Activated CD4-positive, alpha-beta T cell treated with anti-CD3 and anti-CD28 coated beads, Interleukin-2, amount 50 U/mL, for 1 hour (primary cell): ENCODE data around the gene TRABD2B.

Source experiments
- DNase-seq: peaks from one replicate; pipeline ENCODE4 v3.0.0-alpha.2; 2020

The TRABD2B gene

DNA sequence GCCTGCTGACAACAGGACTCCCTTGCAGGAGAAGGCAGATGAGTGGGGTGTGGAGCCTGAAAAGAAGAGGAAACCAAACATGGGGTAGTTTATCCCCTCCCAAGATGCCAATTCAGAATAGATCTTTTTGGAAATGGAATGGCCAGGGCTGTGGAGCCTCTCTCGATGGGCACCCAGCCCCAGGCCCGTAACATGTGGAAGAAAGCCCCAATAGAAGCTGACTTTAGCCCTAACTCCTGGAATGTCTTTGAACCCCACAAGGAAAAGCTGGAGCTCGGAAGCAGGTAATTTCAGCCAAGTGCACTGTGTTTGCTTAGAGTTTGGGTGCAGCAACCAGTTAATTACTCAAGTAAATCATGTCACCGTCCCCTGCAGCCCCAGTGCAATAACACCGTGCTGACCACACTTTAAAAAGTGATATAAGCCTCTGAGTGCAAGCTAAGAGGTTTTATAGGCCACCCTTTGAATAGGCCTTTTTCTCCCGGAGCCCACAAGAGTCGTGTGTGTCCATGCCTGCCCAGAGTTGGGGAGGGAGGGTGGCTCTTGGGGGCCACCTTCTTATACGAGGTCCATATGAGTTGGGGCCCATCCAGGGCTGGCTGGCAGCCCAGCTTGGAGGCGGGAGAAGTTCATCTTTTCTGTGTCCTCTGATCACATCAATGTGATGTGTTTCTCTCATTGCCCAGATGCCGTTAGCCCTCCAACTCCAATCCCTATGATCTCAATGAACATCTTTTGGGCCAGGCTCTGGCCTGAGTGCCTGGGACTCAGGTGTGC is 153.2 kb downstream of the TRABD2B start:
- DNase-seq, result no peak

- no peak for DNase-seq
Measured at GRCh38 chr1:47843059-47843458, 154.1 kb downstream of the TRABD2B start.

DNA sequence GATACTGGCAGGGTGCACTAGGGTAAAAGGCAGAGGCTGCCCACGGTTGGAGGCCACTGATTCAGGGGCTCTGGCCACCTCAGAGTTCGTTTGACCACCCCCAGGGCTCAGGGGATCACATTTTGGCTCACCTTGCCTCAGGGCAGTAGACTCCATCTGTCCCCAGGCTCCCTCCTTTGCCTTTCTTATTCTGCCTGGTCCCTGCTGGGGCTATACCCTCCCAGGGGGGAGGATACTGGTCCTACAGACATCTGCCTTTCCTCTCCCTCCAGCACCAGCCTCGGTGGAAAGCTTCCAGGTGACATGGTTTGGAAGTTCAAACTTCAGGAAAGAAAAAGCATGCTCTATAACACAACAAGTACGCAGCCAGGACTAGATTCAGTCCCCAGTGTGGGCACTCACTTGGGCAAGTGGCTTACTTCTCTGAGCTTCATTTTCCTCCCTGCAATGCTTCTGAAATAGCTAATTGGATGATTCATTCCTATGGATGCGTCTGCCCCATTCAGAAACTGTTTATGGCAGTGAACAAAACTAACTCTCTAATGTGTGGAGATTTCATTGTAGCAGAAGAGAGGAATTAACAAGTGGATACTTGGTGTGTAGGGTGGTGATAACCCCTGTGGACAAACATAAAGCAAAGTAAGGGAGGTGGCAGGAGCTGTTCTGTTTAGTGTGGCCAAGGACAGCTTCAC is 154.8 kb downstream of the TRABD2B start:
- no peak for DNase-seq

- no peak for DNase-seq
Measured at GRCh38 chr1:47841356-47841755, 155.8 kb downstream of the TRABD2B start.

- no peak for DNase-seq
Measured at GRCh38 chr1:47840393-47841190, 156.6 kb downstream of the TRABD2B start.

DNA sequence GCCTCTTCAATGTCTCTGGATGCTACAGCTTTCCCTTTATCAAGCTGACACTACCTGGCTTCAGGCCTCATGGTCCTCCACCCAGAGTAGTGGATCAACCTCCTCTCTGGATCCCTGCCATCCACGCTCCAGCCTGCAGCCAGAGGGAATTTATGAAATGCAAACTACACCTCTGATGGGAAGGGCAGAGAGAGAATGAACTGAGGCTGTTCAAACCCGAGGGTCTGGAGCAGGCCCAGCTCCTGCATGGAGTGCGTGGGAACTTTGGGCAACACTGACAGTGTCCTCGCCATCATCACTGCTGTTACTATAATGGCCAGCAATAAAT is 157.8 kb downstream of the TRABD2B start:
- DNase-seq, result no peak

- DNase-seq, result no peak
Measured at GRCh38 chr1:47838562-47839432, 158.4 kb downstream of the TRABD2B start.

DNA sequence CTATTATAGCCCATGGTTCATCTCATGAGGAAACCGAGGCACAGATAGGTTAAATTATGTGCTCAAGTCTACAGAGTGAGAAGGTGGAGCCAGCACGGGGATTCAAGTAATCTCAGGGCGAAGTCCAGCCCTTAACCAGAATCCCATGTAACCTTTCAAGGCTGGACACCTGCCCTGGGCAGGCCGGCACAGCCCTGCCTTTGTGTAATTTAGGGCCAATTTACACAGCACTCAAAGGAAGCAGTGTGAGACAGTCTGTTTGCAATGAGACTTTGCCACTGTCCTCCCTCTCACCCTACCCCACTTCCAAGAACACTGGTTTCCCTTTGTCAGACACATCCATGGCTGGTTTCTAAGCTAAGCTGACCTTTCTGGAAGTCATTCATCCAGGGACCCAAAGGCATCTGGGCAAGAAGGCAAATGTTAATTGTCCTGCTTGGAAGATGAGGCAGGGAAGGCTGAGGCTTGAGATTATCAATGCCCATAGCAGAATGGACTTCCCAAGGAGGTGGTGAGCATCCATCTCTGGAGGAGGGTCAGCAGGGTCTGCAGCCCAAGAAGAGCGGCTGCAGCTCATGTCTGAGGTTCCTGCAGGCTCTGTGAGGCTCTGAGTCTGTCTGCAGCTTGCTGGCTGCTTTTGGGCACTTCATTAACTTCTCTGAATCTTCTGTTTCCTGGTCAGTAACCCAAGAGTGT is 159.2 kb downstream of the TRABD2B start:
- no peak for DNase-seq

DNA sequence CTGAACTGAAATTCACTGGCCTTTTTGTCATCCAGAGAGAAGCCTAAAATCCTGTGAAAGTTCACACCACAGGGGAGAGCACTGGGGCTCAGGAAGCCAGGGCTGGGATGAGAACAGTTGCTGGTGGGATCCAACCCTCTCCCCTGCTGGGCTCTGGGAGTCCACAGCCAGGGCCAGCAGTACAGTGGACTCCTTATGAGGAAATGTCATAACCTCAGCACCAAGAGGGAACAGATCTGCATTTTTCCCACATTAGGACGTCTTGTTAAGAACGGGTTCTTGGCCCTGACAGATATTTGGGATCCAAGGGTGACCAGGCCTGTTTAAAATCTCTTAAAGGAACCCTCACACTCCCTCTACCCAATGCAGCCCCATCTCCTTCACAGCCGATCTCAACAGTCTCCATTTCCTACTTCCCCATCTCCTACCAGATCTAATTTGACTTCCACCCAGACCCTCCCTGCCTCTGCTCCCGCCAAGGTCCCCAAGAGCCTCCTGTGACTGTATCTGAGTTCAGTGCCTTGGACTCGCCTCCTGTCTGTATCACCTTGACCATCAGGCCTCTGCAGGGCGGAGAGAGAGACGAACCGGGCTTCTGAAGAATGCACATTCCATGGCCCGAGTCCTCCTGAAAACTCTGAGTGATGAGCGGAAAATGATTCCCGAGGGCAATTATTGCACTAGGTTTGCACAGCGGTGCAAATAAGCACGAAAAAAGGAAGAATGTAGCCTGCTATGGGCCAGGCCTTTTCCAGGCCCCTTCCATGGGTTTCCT is 159.9 kb downstream of the TRABD2B start:
- no peak for DNase-seq

DNA sequence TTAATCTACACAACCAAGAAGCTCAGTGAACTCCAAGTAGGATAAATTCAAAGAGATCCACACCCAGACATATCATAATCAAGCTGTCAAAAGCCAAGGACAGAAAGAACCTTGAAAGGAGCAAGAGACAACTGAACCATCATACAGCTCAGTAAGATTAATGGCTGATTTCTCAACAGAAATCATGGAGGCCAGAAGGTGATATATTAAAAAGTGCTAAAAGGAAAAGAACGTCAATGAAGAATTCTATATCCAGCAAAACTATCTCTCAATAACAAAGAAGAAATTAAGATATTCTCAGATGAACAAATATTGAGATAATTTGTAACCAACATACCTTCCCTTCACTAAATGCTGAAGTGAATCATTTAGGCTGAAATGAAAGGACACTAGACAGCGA is 161.8 kb downstream of the TRABD2B start:
- no peak for DNase-seq

DNA sequence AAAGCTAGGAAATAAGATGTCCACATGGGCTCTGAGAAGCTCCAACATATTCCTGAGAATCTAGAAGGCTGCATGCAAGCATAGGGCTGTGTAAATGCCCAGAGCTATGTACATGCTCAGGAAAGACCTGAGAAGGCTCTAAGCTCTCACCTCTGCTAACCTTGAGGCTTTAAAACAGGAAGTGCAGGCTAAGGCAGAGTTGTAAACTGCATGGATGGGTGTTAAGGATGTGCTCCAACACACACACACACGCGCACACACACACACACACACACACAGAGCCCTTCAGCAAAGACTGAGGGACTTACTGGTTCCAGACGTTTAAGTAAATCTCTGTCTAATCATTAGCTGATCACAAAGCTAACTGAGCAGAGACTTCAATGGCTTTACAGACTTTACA is 162.9 kb downstream of the TRABD2B start:
- DNase-seq, result no peak

DNA sequence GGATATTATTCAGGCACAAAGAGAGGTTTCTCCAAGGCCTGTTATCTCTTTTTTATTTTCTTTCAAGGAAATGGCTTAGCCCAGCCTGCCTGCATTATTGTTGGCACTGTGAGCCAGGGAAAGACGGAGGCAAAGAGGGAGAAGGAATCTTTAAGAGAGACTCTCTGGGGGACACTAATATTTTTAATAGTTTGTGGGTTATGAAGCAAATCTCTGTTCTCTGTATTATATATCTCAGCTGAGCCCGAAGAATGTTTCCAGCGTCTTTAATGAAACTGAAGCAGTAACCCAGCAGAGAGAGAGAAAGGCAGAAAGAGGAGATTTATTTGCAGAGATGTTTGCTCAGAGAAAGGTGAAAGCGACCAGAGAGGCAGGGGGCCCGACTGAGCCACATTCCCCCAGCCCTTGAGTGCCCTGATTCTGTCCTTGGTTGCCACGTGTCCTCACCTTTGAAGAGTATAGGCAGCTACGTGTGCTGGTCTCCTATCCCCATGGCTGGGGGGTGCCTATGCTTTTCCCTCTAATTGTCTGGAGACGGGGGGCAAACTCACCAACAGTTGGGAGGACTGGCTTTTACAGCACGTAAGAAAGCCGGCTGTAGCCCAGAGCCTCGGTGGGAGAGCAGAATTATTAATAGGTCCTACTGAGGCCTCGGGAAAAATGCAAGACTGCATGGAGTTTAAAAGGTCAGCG is 166.4 kb downstream of the TRABD2B start:
- no peak for DNase-seq

- DNase-seq, result no peak
Measured at GRCh38 chr1:47830021-47830420, 167.2 kb downstream of the TRABD2B start.

- no peak for DNase-seq
Measured at GRCh38 chr1:47828978-47829377, 168.2 kb downstream of the TRABD2B start.

DNA sequence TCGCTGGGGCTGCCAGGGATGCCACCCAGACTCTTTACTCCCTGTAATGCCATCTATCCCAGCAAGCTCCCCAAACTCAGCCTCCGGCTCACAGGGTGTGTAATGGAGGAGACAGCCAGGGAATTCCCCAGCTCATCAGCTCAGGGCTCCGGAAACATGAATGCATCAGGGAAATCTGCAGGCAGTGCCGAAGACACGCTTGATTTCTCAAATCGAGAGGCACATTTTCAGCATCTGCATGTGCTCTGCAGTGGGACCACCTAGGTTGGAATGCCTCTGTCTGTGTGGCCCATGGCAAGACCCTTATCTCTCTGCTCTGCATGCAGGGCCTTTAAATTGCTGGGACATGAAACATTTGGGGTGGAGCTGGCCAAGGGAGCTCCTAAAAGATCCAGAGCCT is 170.1 kb downstream of the TRABD2B start:
- no peak for DNase-seq

GRCh38 chr1:47824716-47825115 is 172.5 kb downstream of the TRABD2B start:
- DNase-seq, result no peak

GRCh38 chr1:47824297-47824696 is 172.9 kb downstream of the TRABD2B start:
- DNase-seq, result no peak

- no peak for DNase-seq
Measured at GRCh38 chr1:47823040-47823808, 174.0 kb downstream of the TRABD2B start.

- no peak for DNase-seq
Measured at GRCh38 chr1:47821760-47822159, 175.4 kb downstream of the TRABD2B start.

GRCh38 chr1:47819574-47819888 is 177.7 kb downstream of the TRABD2B start:
- DNase-seq, result no peak
